ENCODE data around the gene SETD1B.
"Not testable (repeated sequence)": the region's sequence is repeated elsewhere in the genome, so short reads cannot be mapped to it uniquely, and the experiment has no call there.

The SETD1B gene

GRCh38 chr12:121803861-121804416 is at the start of gene SETD1B:
TSS of gene SETD1B (plus strand) at chr12:121804009. CDS start at chr12:121804738, 729 bp downstream.
- no peak for TF ChIP-seq ZNF274 (IDR thresholded peaks at IDR 0.05; ENCODE audit: low read depth, low read length)
- peak within 1 kb of the TSS; percentile 95 for H3K4me3 ChIP-seq (ENCODE audit: low read length)

DNA sequence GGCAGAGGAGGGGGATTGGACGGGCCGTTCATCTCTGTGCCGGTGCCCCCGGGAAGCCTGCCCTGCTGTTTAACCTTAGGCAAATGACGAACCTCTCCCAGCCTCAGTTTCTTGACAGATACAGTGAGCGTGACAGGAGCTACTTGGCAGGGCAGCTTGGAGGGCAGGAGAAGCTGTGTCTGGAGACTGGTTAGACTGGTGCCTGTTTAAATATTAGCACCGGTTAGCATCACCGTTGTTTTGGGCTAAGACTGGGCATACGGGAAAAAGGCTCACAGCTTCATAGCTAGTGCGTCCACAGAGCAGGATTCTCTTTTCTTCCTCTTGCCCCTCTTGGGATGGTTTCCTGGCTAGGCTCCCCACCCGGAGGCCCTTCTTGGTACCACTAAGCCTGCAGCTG is 49.0 kb upstream of the SETD1B start:
- no peak for TF ChIP-seq ZNF274 (IDR thresholded peaks at IDR 0.05; ENCODE audit: low read depth, low read length)
- H3K4me3 ChIP-seq (ENCODE audit: low read length), result no peak overlapping the region

DNA sequence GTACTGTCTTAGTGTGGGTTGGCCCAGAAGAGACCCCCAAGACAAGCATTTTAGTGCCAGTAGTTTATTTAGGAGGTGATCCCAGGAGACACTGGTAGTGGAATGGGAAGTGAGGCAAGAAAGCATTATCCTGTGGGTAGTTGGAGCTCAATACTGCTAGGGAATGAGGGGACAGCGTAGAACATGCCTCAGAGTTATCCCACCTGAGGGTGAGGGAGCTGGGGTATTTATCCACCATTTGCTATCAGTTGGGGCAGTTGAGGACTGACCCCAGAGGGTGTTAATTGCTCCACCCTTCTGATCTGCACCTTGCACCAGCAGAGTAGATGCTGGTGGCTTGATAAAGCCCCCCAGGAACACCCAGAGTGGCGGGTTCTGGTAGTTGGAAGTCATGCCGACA is 48.2 kb upstream of the SETD1B start:
- H3K4me3 ChIP-seq (ENCODE audit: low read length), result no peak overlapping the region

DNA sequence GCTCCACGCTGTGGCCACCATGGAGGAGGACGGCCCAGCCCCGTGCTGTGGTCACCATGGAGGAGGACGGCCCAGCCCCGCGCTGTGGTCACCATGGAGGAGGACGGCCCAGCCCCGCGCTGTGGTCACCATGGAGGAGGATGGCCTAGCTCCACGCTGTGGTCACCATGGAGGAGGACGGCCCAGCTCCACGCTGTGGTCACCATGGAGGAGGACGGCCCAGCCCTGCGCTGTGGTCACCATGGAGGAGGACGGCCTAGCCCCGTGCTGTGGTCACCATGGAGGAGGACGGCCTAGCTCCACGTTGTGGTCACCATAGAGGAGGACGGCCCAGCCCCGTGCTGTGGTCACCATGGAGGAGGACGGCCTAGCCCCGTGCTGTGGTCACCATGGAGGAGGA is 45.3 kb upstream of the SETD1B start:
- not testable (repeated sequence) for H3K4me3 ChIP-seq (ENCODE audit: low read length)

More for the DNA sequence above, 48.2 kb upstream of the SETD1B start:
- no peak for TF ChIP-seq ZNF274 (IDR thresholded peaks at IDR 0.05; ENCODE audit: low read depth, low read length)

DNA sequence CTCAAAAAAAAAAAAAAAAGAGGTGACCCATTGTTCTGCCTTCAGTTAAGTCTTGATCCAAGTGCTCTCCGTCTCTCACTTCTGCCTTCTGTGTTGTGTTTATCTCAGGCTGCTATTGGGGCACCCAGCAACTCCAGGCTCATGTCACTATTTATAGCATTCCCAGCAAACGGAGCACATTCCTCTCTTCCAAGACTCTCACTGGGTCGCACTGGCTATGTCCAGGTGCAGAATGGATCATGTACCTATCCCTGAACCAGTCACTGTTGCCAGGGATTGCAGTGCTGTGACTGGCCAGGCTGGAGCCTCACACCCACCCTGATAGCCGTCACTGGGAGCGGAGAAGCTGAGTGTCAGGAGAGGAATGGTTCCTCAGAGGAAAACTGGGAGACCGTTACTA is 41.5 kb upstream of the SETD1B start:
- no peak for TF ChIP-seq ZNF274 (IDR thresholded peaks at IDR 0.05; ENCODE audit: low read depth, low read length)

GRCh38 chr12:121764808-121765207 is 39.0 kb upstream of the SETD1B start:
- TF ChIP-seq ZNF274 (IDR thresholded peaks at IDR 0.05; ENCODE audit: low read depth, low read length), result no peak
- no peak overlapping the region for H3K4me3 ChIP-seq (ENCODE audit: low read length)

More for the DNA sequence above, 41.5 kb upstream of the SETD1B start:
- H3K4me3 ChIP-seq (ENCODE audit: low read length), result no peak overlapping the region

DNA sequence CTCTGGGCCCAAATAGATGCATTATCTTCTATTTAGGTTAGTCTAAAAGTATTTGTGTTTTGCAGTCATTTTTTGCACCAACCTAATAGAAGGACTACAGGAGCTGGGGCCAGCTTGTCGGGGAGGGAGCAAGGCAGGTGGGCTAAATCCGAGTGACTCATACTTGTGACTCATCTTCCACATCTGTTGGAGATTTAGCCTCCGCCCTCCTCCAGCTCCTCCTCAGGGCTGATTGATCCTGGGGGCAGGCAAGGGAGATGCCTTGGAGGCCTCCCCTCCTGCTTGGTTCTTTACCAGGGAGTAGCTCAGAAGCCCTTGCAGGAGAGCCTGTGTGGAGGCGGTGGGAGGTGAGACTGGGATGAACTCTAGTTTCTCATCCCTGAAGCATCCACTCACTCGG is 38.2 kb upstream of the SETD1B start:
- TF ChIP-seq ZNF274 (IDR thresholded peaks at IDR 0.05; ENCODE audit: low read depth, low read length), result no peak

DNA sequence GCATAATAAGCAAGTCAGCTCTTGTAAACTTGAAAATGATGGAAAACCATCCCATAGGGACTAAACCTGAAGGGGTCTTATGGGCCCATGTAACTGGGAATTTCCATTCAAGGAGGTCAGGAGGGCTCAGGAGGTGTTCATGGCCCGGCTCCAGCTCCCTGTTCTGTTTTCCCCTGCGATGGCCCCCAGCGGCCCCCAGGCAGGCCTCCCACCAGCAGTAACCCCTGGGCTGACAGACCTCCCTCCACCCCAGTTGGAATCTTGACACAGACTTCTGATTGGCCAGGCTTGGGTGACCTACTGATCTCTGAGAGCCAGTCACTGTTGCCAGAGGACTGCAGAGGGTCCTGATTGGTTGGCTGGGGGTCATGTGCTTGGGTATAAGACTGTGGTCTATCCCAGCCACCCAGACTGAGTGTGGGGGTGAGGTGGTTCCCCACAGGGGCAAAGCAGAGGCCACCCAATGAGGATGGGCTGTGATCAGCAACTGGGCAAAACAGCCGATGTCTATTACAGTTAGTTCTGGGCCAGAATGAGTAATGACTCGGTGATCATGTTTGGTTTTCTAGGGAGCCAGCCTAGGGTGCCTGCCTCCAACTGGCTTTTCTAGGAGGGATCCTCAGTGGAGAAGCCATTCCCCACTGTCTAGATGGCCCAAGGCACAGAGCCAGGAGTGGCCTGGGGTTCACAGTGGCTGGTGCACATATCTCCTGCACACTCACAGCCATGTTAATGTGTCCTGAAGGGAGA is 37.3 kb upstream of the SETD1B start:
- no peak overlapping the region for H3K4me3 ChIP-seq (ENCODE audit: low read length)
- TF ChIP-seq ZNF274 (IDR thresholded peaks at IDR 0.05; ENCODE audit: low read depth, low read length), result no peak

More for the DNA sequence above, 38.2 kb upstream of the SETD1B start:
- no peak overlapping the region for H3K4me3 ChIP-seq (ENCODE audit: low read length)

GRCh38 chr12:121767525-121768016 is 36.2 kb upstream of the SETD1B start:
- H3K4me3 ChIP-seq (ENCODE audit: low read length), result no peak overlapping the region
- TF ChIP-seq ZNF274 (IDR thresholded peaks at IDR 0.05; ENCODE audit: low read depth, low read length), result no peak

DNA sequence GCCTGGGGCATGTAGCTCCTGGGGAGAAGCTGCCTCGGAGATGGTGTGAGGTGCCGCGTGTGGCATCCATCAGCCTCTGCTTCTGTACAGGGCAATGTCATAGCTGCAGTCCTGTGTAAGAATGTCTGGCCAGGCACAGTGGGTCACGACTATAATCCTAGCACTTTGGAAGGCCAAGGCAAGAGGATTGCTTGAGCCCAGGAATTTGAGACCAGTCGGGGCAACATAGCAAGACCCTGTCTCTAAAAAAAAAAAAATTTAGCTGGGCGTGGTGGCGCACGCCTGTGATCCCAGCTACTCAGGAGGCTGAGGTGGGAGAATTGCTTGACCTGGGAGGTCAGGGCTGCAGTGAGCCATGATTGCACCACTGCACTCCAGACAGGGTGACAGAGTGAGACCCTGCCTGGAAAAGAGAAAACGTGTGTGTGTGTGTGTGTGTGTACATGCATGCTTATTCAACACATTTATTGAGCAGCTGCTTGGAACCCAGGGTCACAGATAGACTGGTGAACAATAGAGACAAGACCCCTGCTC is 34.4 kb upstream of the SETD1B start:
- no peak overlapping the region for H3K4me3 ChIP-seq (ENCODE audit: low read length)
- TF ChIP-seq ZNF274 (IDR thresholded peaks at IDR 0.05; ENCODE audit: low read depth, low read length), result no peak

GRCh38 chr12:121769831-121770301 is 33.9 kb upstream of the SETD1B start:
- H3K4me3 ChIP-seq (ENCODE audit: low read length), result no peak overlapping the region
- TF ChIP-seq ZNF274 (IDR thresholded peaks at IDR 0.05; ENCODE audit: low read depth, low read length), result no peak

GRCh38 chr12:121770388-121770787 is 33.4 kb upstream of the SETD1B start:
- no peak for TF ChIP-seq ZNF274 (IDR thresholded peaks at IDR 0.05; ENCODE audit: low read depth, low read length)
- H3K4me3 ChIP-seq (ENCODE audit: low read length), result no peak overlapping the region

DNA sequence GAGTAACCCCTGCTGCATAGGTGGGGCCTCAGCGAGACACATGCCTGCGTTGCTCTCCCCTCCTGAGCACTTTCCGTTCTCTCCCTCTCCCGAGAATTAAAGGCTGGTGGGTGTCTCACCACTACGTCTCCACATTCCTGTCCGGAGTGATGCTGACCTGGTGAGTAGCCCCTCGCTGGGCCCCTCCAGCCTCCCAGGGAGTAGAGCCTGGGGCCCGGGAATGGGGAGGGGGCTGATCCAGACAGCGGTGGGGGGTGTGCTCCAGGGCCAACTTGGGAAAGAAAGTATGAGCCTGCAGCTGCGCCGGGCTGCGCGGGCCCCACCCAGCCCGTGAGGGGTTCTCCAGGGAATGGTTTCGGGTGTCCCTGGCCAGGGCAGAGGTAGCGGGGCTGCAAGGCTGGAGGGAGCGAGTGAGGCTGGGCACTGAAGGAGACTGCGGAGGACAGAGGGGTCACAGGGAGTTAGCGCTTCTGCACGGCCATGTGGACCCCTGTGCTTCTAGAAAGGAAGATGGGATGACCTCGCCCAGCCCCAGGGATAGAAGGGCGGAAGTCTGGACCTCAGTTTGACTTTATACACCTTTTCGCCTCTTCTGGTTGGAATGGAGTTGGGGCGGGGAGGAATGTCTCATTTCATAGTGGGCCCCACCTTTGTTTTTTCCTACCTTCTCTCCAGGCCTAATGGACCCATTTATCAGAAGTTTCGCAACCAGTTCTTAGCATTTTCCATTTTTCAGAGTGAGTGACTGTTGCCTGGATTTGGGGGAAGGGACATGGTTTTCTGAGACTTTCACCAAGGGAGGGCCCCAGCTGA is 32.8 kb upstream of the SETD1B start:
- TF ChIP-seq ZNF274 (IDR thresholded peaks at IDR 0.05; ENCODE audit: low read depth, low read length), result no peak

More for the DNA sequence above, 32.8 kb upstream of the SETD1B start:
- no peak overlapping the region for H3K4me3 ChIP-seq (ENCODE audit: low read length)

Data from GM08714 (cell line).